K562 (cell line): ENCODE results near the gene PHF21B. TPM values are rescaled to one million over a fixed set of nuclear protein-coding genes. Genes with fewer than 3 reads are reported as not detected.

ENCODE experiments used
- BRCA1 ChIP-seq, 2 experiments: fragments of 450-650 bp in 1 of 2; sonication (generic) in 1 of 2; formaldehyde crosslinking in 1 of 2; IDR thresholded peaks; 2 replicates each; pipeline versions ENCODE4 v1.5.0 to v1.6.1; 2017 to 2020; ENCODE audit warnings: mild to moderate bottlenecking in 1 of 2, missing genetic modification reagents in 1 of 2
- CBFA2T2 ChIP-seq: fragments of 450-650 bp; conservative IDR thresholded peaks from 2 replicates; pipeline ENCODE4 v1.6.1; 2017; ENCODE audit warnings: mild to moderate bottlenecking
- FOXP1 ChIP-seq: sonication (generic); formaldehyde crosslinking; IDR thresholded peaks from 2 replicates; pipeline ENCODE4 v1.8.0; 2022; ENCODE audit warnings: mild to moderate bottlenecking, missing genetic modification reagents
- JUN ChIP-seq, 2 experiments: sonication (generic) in 1 of 2; formaldehyde crosslinking in 1 of 2; IDR thresholded peaks; 2 replicates each; pipeline versions ENCODE4 v1.6.1 to v1.8.0; 2012 to 2022; ENCODE audit warnings: borderline replicate concordance in 2 of 2, mild to moderate bottlenecking in 2 of 2, improper control_type of control experiment in 1 of 2, low read depth in 1 of 2, low read length in 1 of 2, missing genetic modification reagents in 1 of 2
- KDM1A ChIP-seq, 2 experiments: fragments of 450-650 bp; IDR thresholded peaks; 2 replicates each; pipeline ENCODE4 v1.6.1; 2016; ENCODE audit warnings: mild to moderate bottlenecking in 2 of 2
- KLF10 ChIP-seq: fragments of 250-450 bp; sonication (Bioruptor Pico); IDR thresholded peaks from 2 replicates; pipeline ENCODE4 v1.6.1; 2021; ENCODE audit warnings: matching md5 sums
- MTA2 ChIP-seq: fragments of 450-650 bp; IDR thresholded peaks from 2 replicates; pipeline ENCODE4 v1.6.1; 2016; ENCODE audit warnings: low read depth
- NRF1 ChIP-seq, 2 experiments: fragments of 450-650 bp; IDR thresholded peaks in 1 of 2; conservative IDR thresholded peaks in 1 of 2; 2 replicates each; pipeline ENCODE4 v1.6.1; 2014; ENCODE audit warnings: mild to moderate bottlenecking in 2 of 2
- TAF7 ChIP-seq: fragments of 450-650 bp; IDR thresholded peaks from 2 replicates; pipeline ENCODE4 v1.6.1; 2016; ENCODE audit warnings: missing genetic modification characterization, missing compliant biosample characterization
- TAF9B ChIP-seq: fragments of 450-650 bp; IDR thresholded peaks from 2 replicates; pipeline ENCODE4 v1.6.1; 2018; ENCODE audit warnings: mild to moderate bottlenecking; ENCODE audit not compliant: partially characterized antibody
- ZBTB1 ChIP-seq: sonication (generic); formaldehyde crosslinking; IDR thresholded peaks from 2 replicates; pipeline ENCODE4 v1.8.1; 2023; ENCODE audit warnings: missing genetic modification reagents, low read depth, mild to moderate bottlenecking, borderline replicate concordance
- ZFPM2 ChIP-seq: fragments of 250-450 bp; sonication (Bioruptor Pico); IDR thresholded peaks from 2 replicates; pipeline ENCODE4 v1.5.1; 2022; ENCODE audit warnings: mild to moderate bottlenecking
- ZNF217 ChIP-seq: sonication (generic); formaldehyde crosslinking; IDR thresholded peaks from 2 replicates; pipeline ENCODE4 v1.8.0; 2022; ENCODE audit warnings: mild to moderate bottlenecking, missing genetic modification reagents
- ZNF75A ChIP-seq: fragments of 450-650 bp; formaldehyde crosslinking; IDR thresholded peaks from 2 replicates; pipeline ENCODE4 v1.4.0; 2020; ENCODE audit warnings: mild to moderate bottlenecking
- polyA plus RNA-seq, 8 experiments: library from polyadenylated mRNA; depleted of rRNA in 4 of 8; stranded (reverse) in 5 of 8; unstranded in 3 of 8; fragments of >200 nt; fragmentation: Nextera tagmentation in 2 of 8; fragmentation: Illumina TruSeq in 1 of 8; extraction: Ambion mirVana in 2 of 8; extraction: Trizol in 1 of 8; gene quantifications; 2 replicates each; pipeline versions ENCODE4 v1.2.1 to v1.2.3, GENCODE V29; 2011 to 2014; ENCODE audit warnings: inconsistent platforms in 1 of 8, missing spikeins in 1 of 8
- total RNA-seq, 7 experiments: library from RNA; depleted of rRNA in 6 of 7; stranded (reverse); fragments of >200 nt in 6 of 7; fragmentation: Illumina TruSeq in 2 of 7; extraction: Trizol in 2 of 7; gene quantifications; 2 replicates each; pipeline versions ENCODE4 v1.2.1 to v1.2.3, GENCODE V29; 2011 to 2021; ENCODE audit warnings: low replicate concordance in 1 of 7
- TF ChIP-seq, protein P1 (sequence below): fragments of 450-650 bp; IDR thresholded peaks from 2 replicates; pipeline ENCODE4 v1.6.1; 2016; ENCODE audit warnings: missing biosample characterization, missing genetic modification characterization
- TF ChIP-seq, protein P2 (sequence below): fragments of 450-650 bp; formaldehyde crosslinking; conservative IDR thresholded peaks from 2 replicates; pipeline ENCODE4 v1.4.0; 2022; ENCODE audit warnings: mild to moderate bottlenecking, missing genetic modification characterization
- TF ChIP-seq, protein P3 (sequence below), 2 experiments: fragments of 450-650 bp in 1 of 2; sonication (generic) in 1 of 2; formaldehyde crosslinking in 1 of 2; IDR thresholded peaks in 1 of 2; conservative IDR thresholded peaks in 1 of 2; 2 replicates each; pipeline versions ENCODE4 v1.6.1 to v1.8.1; 2016 to 2023; ENCODE audit warnings: mild to moderate bottlenecking in 2 of 2, moderate library complexity in 2 of 2, inconsistent platforms in 1 of 2, missing genetic modification reagents in 1 of 2
- TF ChIP-seq, protein P4 (sequence below): fragments of 250-450 bp; sonication (Bioruptor Pico); IDR thresholded peaks from 2 replicates; pipeline ENCODE4 v1.5.0; 2021; ENCODE audit warnings: mild to moderate bottlenecking, moderate library complexity
- TF ChIP-seq, protein P5 (sequence below): fragments of 250-450 bp; sonication (Bioruptor Pico); IDR thresholded peaks from 2 replicates; pipeline ENCODE4 v1.6.1; 2021; ENCODE audit warnings: mild to moderate bottlenecking

PHF21B gene
- total and polyA plus RNA-seq, 9 of the 15 experiments (the other 6 are each of a cell fraction or from before 2014, with no cell fraction given) = 0.04 TPM; not detected in 8

DNA sequence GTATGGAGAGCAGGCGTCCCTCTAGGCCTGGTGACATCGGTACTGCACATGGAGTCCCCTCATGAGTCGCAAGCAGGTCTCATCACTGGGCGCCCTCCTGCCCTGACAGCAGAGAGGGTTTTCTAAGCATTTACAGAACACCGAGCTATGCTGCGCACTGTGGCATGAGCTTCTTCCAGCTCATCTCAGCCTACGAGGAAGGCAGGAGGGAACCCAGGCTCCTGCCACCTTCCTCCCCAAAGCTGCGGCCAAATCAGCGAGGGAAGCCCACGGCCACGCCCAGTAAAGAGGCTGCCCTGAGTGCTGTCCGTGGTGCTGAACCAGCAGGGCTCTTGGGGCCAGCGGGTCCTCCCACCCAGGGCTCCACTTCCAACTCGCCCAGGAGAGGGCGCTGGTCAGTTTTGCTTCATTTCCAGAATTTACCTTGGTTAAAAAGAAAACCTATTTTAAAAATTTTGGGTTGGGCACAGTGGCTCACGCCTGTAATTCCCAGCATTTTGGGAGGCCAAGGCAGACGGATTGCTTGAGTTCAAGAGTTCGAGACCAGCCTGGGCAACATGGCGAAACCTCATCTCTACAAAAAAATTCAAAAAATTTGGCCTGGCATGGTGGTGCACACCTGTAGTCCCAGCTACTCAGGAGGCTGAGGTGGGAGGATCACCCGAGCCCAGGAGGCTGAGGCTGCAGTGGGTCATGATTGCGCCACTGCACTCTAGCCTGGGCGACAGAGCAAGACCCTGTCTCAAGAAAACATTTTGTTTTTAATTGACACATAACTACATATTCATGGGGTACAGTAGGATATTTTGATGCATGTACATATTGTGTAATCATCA is 34.2 kb downstream of the PHF21B start (continued):
- TF ChIP-seq JUN (IDR thresholded peaks at IDR 0.05; ENCODE audit: borderline replicate concordance, low read depth, low read length) = no peak
- no peak for TF ChIP-seq JUN (CRISPR knock-in tag; IDR thresholded peaks at IDR 0.05; ENCODE audit: borderline replicate concordance)
- TF ChIP-seq TAF9B = no peak
- TF ChIP-seq, protein P1, sequence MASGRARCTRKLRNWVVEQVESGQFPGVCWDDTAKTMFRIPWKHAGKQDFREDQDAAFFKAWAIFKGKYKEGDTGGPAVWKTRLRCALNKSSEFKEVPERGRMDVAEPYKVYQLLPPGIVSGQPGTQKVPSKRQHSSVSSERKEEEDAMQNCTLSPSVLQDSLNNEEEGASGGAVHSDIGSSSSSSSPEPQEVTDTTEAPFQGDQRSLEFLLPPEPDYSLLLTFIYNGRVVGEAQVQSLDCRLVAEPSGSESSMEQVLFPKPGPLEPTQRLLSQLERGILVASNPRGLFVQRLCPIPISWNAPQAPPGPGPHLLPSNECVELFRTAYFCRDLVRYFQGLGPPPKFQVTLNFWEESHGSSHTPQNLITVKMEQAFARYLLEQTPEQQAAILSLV (tag) = no peak
- no peak for TF ChIP-seq FOXP1 (CRISPR knock-in tag)
- no peak for TF ChIP-seq CBFA2T2
- TF ChIP-seq KDM1A (IDR thresholded peaks at IDR 0.05) = no peak
- no peak for TF ChIP-seq BRCA1 (IDR thresholded peaks at IDR 0.05)
- no peak for TF ChIP-seq BRCA1 (CRISPR knock-in tag; IDR thresholded peaks at IDR 0.05)
- TF ChIP-seq ZFPM2 (CRISPR knock-in tag) = no peak
- TF ChIP-seq KLF10 (CRISPR knock-in tag) = no peak
- TF ChIP-seq, protein P2, sequence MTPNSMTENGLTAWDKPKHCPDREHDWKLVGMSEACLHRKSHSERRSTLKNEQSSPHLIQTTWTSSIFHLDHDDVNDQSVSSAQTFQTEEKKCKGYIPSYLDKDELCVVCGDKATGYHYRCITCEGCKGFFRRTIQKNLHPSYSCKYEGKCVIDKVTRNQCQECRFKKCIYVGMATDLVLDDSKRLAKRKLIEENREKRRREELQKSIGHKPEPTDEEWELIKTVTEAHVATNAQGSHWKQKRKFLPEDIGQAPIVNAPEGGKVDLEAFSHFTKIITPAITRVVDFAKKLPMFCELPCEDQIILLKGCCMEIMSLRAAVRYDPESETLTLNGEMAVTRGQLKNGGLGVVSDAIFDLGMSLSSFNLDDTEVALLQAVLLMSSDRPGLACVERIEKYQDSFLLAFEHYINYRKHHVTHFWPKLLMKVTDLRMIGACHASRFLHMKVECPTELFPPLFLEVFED = no peak
- no peak for TF ChIP-seq ZBTB1 (CRISPR knock-in tag)
- TF ChIP-seq, protein P3, sequence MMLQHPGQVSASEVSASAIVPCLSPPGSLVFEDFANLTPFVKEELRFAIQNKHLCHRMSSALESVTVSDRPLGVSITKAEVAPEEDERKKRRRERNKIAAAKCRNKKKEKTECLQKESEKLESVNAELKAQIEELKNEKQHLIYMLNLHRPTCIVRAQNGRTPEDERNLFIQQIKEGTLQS (IDR thresholded peaks at IDR 0.05) = no peak
- TF ChIP-seq, protein P3 (CRISPR knock-in tag; conservative IDR thresholded peaks at IDR 0.05) = no peak
- no peak for TF ChIP-seq ZNF217 (CRISPR knock-in tag)
- TF ChIP-seq ZNF75A (CRISPR knock-in tag) = no peak
- no peak for TF ChIP-seq TAF7 (tag)
- no peak for TF ChIP-seq MTA2
- TF ChIP-seq, protein P4, sequence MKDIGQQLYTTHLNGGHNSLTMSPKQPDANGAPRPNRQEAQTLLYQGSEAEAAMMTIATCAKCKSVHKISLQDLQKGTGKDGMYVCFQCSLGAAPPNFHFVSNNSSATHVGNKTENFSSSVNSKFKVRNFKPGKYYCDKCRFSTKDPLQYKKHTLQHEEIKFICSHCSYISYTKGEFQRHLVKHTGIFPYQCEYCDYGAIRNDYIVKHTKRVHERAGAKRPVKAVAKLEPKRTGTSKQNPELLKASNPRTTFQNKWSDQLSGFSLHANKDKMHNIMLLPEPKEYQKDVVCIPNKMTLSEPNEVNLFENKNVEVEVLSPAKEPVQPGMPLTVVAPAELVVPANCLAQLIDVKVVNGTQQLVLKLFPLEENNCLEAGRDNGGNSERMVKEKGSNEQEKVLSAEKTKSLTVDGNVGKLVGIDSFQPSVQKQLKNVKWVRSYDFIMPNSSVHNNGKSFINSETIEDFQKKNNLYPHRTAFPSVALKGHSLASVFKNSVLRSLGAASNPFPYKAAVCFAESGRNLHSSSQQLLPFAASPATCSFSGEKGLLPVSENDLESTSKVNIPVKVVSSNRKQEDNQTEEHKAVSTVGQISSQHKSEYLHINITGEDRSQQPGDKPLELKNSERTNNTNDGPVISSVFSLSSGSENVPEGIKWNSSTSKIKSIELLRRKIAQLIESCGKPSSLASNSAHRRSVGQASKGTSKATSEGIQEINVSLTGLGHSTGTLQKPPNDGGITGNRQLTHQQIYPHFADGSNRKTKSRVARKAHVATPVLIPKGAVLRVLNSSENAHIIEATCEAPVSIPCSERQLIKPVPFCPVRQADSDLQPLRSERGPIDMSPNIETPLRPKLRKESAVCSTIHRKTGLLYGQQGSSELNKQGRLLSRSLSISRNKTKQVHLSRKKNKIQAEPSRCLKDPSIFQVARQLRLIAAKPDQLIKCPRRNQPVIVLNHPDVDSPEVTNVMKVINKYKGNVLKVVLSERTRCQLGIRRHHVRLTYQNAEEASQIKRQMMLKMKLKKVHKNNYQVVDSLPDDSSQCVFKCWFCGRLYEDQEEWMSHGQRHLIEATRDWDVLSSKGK (CRISPR knock-in tag) = no peak
- TF ChIP-seq NRF1 (conservative IDR thresholded peaks at IDR 0.05 in 1 of 2, IDR thresholded peaks at IDR 0.05 in 1 of 2) = no peak
- TF ChIP-seq, protein P5, sequence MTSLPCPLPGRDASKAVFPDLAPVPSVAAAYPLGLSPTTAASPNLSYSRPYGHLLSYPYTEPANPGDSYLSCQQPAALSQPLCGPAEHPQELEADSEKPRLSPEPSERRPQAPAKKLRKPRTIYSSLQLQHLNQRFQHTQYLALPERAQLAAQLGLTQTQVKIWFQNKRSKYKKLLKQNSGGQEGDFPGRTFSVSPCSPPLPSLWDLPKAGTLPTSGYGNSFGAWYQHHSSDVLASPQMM = no peak
